DOHH2 (cell line): ENCODE results near the gene SPSB4.

ENCODE experiments used
- EZH2phosphoT487 ChIP-seq: fragments of 200-600 bp; sonication (generic); IDR thresholded peaks from 2 replicates; pipeline ENCODE4 v1.6.1; 2017; ENCODE audit warnings: borderline replicate concordance, mild to moderate bottlenecking, antibody characterized with exemption, low read length, moderate library complexity, mixed read lengths
- TF ChIP-seq, protein P1 (sequence below): fragments of 200-600 bp; sonication (generic); IDR thresholded peaks from one replicate; pipeline ENCODE4 v1.5.1; 2014; ENCODE audit warnings: antibody characterized with exemption, mild to moderate bottlenecking, low read depth, low read length; ENCODE audit not compliant: poor library complexity, severe bottlenecking

- TF ChIP-seq, protein P1, sequence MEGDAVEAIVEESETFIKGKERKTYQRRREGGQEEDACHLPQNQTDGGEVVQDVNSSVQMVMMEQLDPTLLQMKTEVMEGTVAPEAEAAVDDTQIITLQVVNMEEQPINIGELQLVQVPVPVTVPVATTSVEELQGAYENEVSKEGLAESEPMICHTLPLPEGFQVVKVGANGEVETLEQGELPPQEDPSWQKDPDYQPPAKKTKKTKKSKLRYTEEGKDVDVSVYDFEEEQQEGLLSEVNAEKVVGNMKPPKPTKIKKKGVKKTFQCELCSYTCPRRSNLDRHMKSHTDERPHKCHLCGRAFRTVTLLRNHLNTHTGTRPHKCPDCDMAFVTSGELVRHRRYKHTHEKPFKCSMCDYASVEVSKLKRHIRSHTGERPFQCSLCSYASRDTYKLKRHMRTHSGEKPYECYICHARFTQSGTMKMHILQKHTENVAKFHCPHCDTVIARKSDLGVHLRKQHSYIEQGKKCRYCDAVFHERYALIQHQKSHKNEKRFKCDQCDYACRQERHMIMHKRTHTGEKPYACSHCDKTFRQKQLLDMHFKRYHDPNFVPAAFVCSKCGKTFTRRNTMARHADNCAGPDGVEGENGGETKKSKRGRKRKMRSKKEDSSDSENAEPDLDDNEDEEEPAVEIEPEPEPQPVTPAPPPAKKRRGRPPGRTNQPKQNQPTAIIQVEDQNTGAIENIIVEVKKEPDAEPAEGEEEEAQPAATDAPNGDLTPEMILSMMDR = no peak
- TF ChIP-seq EZH2phosphoT487 = no peak
Observed at GRCh38 chr3:141122455-141123030, 71.4 kb downstream of the SPSB4 start.
